Measurements from ENCODE around the gene C6orf89. TPM values are rescaled to one million over a fixed set of nuclear protein-coding genes. Genes with fewer than 3 reads are reported as not detected.

C6orf89 gene
- total RNA-seq, 2 experiments from 2014 or later, result 24.7 to 29.8 TPM

DNA sequence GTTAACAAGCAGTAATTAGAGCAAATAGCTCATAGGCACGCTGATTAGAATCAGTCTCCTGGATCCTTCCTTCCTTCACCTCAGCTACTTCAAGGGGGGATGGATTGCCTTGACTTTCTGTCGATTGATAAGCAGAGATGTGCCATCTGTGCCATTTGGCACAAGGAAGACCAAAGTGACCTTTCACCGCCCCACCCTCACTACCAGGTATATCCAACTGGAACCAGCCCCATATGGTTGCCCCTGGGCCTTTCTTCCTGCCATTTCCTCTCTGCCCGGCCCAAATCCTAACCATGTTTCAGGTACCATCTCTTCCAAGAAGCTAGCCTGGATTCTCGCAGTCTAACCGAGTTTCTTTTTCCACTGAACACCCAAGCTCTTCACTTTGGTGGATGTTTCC lies 37.8 kb upstream of the C6orf89 start:
- H3K27ac Mint-ChIP-seq, result no peak overlapping the region
- H3K4me3 Mint-ChIP-seq, result no peak overlapping the region
- H3K4me1 Mint-ChIP-seq (ENCODE audit: low read depth), result peaks cover 7% of the 10 kb centered on the region
- no peaks in the 10 kb centered on the region for H3K27me3 Mint-ChIP-seq
- H3K9me3 Mint-ChIP-seq, result peaks cover 5% of the 10 kb centered on the region
- peaks cover 28% of the 10 kb centered on the region for H3K36me3 Mint-ChIP-seq (ENCODE audit: low read depth)
- POLR2A ChIA-PET, result no interaction called here
- CTCF ChIA-PET, result interaction anchor here (1.4 to 7.6 kb wide), 5 partner anchors 16 to 170 kb away, joined by 4 to 97 read pairs (median 52); partner anchors contain the start of gene PPIL1
- ATAC-seq (no peak), DNase-seq (no peak)
- intact Hi-C loops (cut with micrococcal nuclease), result no loop called here
- TF ChIP-seq, protein P1, sequence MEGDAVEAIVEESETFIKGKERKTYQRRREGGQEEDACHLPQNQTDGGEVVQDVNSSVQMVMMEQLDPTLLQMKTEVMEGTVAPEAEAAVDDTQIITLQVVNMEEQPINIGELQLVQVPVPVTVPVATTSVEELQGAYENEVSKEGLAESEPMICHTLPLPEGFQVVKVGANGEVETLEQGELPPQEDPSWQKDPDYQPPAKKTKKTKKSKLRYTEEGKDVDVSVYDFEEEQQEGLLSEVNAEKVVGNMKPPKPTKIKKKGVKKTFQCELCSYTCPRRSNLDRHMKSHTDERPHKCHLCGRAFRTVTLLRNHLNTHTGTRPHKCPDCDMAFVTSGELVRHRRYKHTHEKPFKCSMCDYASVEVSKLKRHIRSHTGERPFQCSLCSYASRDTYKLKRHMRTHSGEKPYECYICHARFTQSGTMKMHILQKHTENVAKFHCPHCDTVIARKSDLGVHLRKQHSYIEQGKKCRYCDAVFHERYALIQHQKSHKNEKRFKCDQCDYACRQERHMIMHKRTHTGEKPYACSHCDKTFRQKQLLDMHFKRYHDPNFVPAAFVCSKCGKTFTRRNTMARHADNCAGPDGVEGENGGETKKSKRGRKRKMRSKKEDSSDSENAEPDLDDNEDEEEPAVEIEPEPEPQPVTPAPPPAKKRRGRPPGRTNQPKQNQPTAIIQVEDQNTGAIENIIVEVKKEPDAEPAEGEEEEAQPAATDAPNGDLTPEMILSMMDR (IDR thresholded peaks at IDR 0.05), result no peak

DNA sequence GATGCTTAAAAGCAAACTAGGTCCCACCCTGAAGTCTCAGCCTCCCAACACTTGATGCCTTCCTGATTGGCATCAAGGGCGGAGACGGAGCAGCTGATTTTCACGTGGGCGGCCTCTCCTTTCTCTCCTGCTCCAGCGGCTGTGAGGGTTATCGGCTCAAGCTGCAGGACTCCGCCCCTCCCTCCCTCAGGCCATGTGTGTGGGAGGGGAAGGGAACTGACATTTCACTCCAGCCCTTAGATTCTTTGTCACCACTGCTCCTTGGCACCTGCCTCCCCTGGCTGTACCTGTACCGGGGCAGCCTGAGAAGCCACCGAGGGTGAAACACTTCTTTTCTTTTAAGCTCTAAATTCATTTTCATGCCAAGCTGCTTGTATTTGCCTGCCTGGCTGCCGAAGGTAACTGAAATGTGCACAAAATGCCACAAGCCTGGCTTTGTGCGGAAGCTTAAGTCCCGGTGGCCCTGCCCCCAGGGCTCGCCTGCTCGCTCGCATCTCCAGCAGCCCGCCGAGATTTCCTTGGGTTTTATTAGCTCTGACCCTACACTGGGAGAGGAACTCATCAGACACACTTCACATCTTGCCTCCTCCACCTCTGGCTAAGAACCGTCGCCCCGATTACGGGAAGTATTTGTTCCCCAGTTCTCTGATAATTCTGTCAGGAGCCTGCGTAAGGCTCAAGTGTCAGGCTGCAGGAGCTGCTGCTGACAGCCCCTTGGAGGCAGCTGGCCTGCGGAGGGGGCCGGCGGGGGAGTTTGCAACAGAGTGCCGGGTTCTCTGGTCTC lies 36.9 kb upstream of the C6orf89 start:
- H3K36me3 Mint-ChIP-seq (ENCODE audit: low read depth), result peaks cover 36% of the 10 kb centered on the region
- H3K27me3 Mint-ChIP-seq, result no peaks in the 10 kb centered on the region
- no peak overlapping the region for H3K27ac Mint-ChIP-seq
- ChIA-PET POLR2A (interaction anchor here (0.7 to 3.1 kb wide), 3 partner anchors 12 to 26 kb away, joined by 3 to 13 read pairs (median 3); partner anchors contain the start of gene PPIL1), CTCF (interaction anchor here (0.7 to 7.6 kb wide), 12 partner anchors 8 to 361 kb away, joined by 3 to 97 read pairs (median 4); partner anchors contain the start of gene PPIL1)
- TF ChIP-seq, protein P1 (IDR thresholded peaks at IDR 0.05), result no peak
- peaks cover 7% of the 10 kb centered on the region for H3K4me1 Mint-ChIP-seq (ENCODE audit: low read depth)
- H3K9me3 Mint-ChIP-seq, result peaks cover 5% of the 10 kb centered on the region
- intact Hi-C loops (cut with micrococcal nuclease), result no loop called here
- ATAC-seq (no peak), DNase-seq (no peak)
- no peak overlapping the region for H3K4me3 Mint-ChIP-seq

DNA sequence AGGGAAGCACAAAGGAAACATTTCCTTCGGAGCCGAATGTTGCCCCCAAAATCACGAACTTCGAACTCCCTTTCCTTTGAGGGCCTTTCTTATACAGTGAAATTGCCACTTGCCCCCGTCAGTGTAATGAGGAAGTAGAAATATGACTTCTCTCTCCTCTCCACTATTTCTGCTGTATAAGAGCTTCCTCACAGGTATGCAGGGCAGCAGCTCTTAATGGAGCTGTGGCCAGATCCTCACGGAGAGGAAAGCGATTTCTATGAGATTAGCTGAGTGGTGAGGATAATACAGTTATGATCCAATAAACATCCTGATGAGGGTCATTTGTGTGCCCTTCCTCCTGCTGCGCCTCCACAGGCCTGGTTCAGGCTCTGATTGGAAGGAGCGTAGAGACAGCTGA lies 35.7 kb upstream of the C6orf89 start:
- POLR2A ChIA-PET, result interaction anchor here (3.1 kb wide), 1 partner anchor 13 kb away, joined by 13 read pairs; no protein-coding TSS in a partner anchor
- Mint-ChIP-seq H3K27me3 (no peaks in the 10 kb centered on the region), H3K36me3 (ENCODE audit: low read depth) (peaks cover 46% of the 10 kb centered on the region), H3K27ac (no peak overlapping the region), H3K9me3 (peaks cover 5% of the 10 kb centered on the region), H3K4me1 (ENCODE audit: low read depth) (peaks cover 7% of the 10 kb centered on the region), H3K4me3 (no peak overlapping the region)
- ATAC-seq (no peak), DNase-seq (no peak)
- intact Hi-C loops (cut with micrococcal nuclease), result loop anchor here (5.0 kb wide), 1 partner anchor 83 kb away; no protein-coding TSS in a partner anchor
- CTCF ChIA-PET, result interaction anchor here (0.7 to 7.6 kb wide), 13 partner anchors 9 to 235 kb away, joined by 3 to 97 read pairs (median 5); partner anchors contain the start of gene PPIL1
- TF ChIP-seq, protein P1 (IDR thresholded peaks at IDR 0.05), result no peak

DNA sequence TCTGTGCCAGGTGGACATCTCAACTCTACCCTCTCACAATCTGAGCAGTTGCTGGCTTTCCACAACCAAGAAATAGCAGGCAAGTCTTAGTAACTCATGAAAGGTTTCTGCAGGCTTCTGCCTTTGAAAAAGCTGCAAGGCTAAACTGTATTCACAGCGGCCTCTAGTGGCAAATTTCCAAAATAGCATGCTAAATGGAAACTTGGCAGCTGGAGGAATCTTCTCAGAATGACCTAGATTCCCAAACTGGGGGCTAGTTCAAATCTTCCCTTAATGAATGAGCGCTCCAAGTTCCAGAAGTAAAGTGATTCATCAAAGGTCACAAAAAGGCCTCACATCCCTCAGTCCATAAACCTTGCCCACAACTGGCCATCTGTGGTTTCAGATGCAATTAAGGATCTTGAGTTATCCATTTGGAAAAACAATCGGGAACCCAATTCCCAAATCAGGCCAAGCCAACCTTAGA lies 34.6 kb upstream of the C6orf89 start:
- no peaks in the 10 kb centered on the region for H3K27me3 Mint-ChIP-seq
- TF ChIP-seq, protein P1 (IDR thresholded peaks at IDR 0.05), result peak; percentile 94
- peaks cover 5% of the 10 kb centered on the region for H3K9me3 Mint-ChIP-seq
- no peak overlapping the region for H3K27ac Mint-ChIP-seq
- DNase-seq (peak; percentile 40), ATAC-seq (no peak)
- H3K4me1 Mint-ChIP-seq (ENCODE audit: low read depth), result peaks cover 7% of the 10 kb centered on the region
- intact Hi-C loops (cut with micrococcal nuclease), result loop anchor here (5.0 kb wide), 1 partner anchor 84 kb away; no protein-coding TSS in a partner anchor
- CTCF ChIA-PET, result interaction anchor here (0.6 to 7.6 kb wide), 24 partner anchors 10 to 236 kb away, joined by 3 to 97 read pairs (median 5); partner anchors contain the start of gene PPIL1
- peaks cover 54% of the 10 kb centered on the region for H3K36me3 Mint-ChIP-seq (ENCODE audit: low read depth)
- POLR2A ChIA-PET, result interaction anchor here (0.6 to 3.1 kb wide), 4 partner anchors 14 to 93 kb away, joined by 3 to 13 read pairs (median 8); no protein-coding TSS in a partner anchor
- H3K4me3 Mint-ChIP-seq, result no peak overlapping the region

All from activated CD8-positive, alpha-beta T cell treated with anti-CD3 and anti-CD28 coated beads for 36 hours (primary cell).